Activated CD4-positive, alpha-beta T cell treated with anti-CD3 and anti-CD28 coated beads, Interleukin-2, amount 10 ng/mL, durations not matched to agents 24 days and 14 days (primary cell): Measurements from ENCODE around the gene TRDN. TPM values are rescaled to one million over a fixed set of nuclear protein-coding genes. Genes with fewer than 3 reads are reported as not detected.
"Not testable (repeated sequence)": the region's sequence is repeated elsewhere in the genome, so short reads cannot be mapped to it uniquely, and the experiment has no call there.

Experiments
- DNase-seq: peaks from one replicate; pipeline ENCODE4 v3.0.0; 2022
- H3K27ac Mint-ChIP-seq: one replicate; pipeline ENCODE4 v1.8.0; 2022; ENCODE audit warnings: mild to moderate bottlenecking, mixed read lengths
- H3K27me3 Mint-ChIP-seq: one replicate; pipeline ENCODE4 v1.8.0; 2022; ENCODE audit warnings: mixed read lengths
- H3K36me3 Mint-ChIP-seq: one replicate; pipeline ENCODE4 v1.8.0; 2022; ENCODE audit warnings: low read depth, mild to moderate bottlenecking, mixed read lengths
- H3K4me1 Mint-ChIP-seq: one replicate; pipeline ENCODE4 v1.8.0; 2021; ENCODE audit warnings: mixed read lengths
- H3K4me3 Mint-ChIP-seq: one replicate; pipeline ENCODE4 v1.8.0; 2022; ENCODE audit warnings: mild to moderate bottlenecking, moderate library complexity, mixed read lengths
- H3K9me3 Mint-ChIP-seq: one replicate; pipeline ENCODE4 v1.8.0; 2021; ENCODE audit warnings: mixed read lengths
- intact Hi-C: fragments of 100-400 bp; cut with micrococcal nuclease; formaldehyde crosslinking; loops from one replicate; pipeline ENCODE4 v1.15.1; 2023
- total RNA-seq: library from RNA; stranded (reverse); gene quantifications from 2 replicates; pipeline ENCODE4 v1.2.3, GENCODE V29; 2022

TRDN gene
- total RNA-seq, 1 donor from 2014 or later, result not detected

DNA sequence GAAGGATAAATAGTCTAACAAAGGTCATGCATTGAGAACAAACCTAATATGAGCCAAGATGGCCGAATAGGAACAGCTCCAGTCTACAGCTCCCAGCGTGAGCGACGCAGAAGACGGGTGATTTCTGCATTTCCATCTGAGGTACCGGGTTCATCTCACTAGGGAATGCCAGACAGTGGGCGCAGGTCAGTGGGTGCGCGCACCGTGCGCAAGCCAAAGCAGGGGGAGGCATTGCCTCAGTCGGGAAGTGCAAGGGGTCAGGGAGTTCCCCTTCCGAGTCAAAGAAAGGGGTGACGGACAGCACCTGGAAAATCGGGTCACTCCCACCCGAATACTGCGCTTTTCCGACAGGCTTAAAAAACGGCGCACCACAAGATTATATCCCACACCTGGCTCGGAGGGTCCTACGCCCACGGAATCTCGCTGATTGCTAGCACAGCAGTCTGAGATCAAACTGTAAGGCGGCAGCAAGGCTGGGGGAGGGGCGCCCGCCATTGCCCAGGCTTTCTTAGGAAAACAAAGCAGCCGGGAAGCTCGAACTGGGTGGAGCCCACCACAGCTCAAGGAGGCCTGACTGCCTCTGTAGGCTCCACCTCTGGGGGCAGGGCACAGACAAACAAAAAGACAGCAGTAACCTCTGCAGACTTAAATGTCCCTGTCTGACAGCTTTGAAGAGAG lies 164.6 kb downstream of the TRDN start:
- H3K36me3 Mint-ChIP-seq, intact Hi-C loops, DNase-seq, H3K4me3 Mint-ChIP-seq, H3K9me3 Mint-ChIP-seq, H3K27ac Mint-ChIP-seq, H3K27me3 Mint-ChIP-seq, H3K4me1 Mint-ChIP-seq: not testable (repeated sequence)

- H3K27ac Mint-ChIP-seq, result no peak overlapping the region
- H3K9me3 Mint-ChIP-seq, result peaks cover 3% of the 10 kb centered on the region
- H3K27me3 Mint-ChIP-seq, result no peaks in the 10 kb centered on the region
- DNase-seq, result no peak
- no peaks in the 10 kb centered on the region for H3K4me1 Mint-ChIP-seq
- H3K4me3 Mint-ChIP-seq, result no peak overlapping the region
- intact Hi-C loops, result no loop called here
- H3K36me3 Mint-ChIP-seq, result no peaks in the 10 kb centered on the region
Observed at GRCh38 chr6:123467392-123467791, 169.4 kb downstream of the TRDN start.

DNA sequence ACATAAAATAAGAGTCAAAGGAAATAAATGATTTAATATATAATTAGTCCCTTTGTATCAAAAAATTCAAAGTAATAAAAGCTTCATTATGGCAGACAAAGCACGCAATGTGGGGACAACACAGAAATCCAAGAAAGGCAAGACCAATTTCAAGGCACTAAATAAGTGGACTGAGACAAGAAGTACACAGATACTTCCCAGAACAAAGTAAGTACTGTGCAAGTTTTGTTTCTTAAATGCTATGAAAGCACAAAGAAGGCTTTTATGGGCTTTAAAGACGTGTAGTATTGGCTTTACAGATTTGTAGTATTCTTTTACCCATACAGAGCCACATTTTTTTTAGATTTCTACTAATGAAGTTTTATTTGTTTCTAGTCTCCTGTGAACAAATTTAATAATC lies 174.6 kb downstream of the TRDN start:
- Mint-ChIP-seq H3K4me1 (no peaks in the 10 kb centered on the region), H3K9me3 (no peaks in the 10 kb centered on the region), H3K4me3 (no peak overlapping the region), H3K36me3 (no peaks in the 10 kb centered on the region), H3K27ac (no peak overlapping the region), H3K27me3 (no peaks in the 10 kb centered on the region)
- no peak for DNase-seq
- intact Hi-C loops, result no loop called here

DNA sequence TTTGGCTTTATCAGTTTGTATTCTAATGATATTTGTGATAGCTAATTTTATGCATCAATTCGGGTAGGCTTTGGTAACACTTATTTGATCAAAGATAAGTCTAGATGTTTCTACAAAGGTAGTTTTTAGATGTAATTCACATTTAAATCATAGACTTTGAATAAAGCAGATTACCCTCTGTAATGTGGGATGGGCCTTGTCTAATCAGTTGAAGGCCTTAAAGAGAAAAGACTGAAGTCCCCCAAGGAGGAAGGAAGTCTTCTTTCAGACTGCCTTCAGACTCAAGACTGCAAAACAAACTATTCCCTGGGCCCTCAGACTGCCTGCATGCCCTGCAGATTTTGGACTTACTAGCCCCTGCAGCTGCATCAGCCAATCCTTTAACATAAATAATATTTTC lies 178.5 kb downstream of the TRDN start:
- intact Hi-C loops, result no loop called here
- no peak for DNase-seq
- H3K27ac Mint-ChIP-seq, result no peak overlapping the region
- H3K4me3 Mint-ChIP-seq, result no peak overlapping the region
- H3K9me3 Mint-ChIP-seq, result no peaks in the 10 kb centered on the region
- H3K36me3 Mint-ChIP-seq, result no peaks in the 10 kb centered on the region
- no peaks in the 10 kb centered on the region for H3K4me1 Mint-ChIP-seq
- H3K27me3 Mint-ChIP-seq, result no peaks in the 10 kb centered on the region

GRCh38 chr6:123456836-123457235 lies 179.9 kb downstream of the TRDN start:
- Mint-ChIP-seq H3K4me1 (no peaks in the 10 kb centered on the region), H3K27me3 (no peaks in the 10 kb centered on the region), H3K9me3 (no peaks in the 10 kb centered on the region), H3K27ac (no peak overlapping the region), H3K36me3 (no peaks in the 10 kb centered on the region), H3K4me3 (no peak overlapping the region)
- no peak for DNase-seq
- intact Hi-C loops, result no loop called here

GRCh38 chr6:123454448-123454847 lies 182.3 kb downstream of the TRDN start:
- Mint-ChIP-seq H3K4me1 (no peaks in the 10 kb centered on the region), H3K4me3 (no peak overlapping the region), H3K9me3 (no peaks in the 10 kb centered on the region)

DNA sequence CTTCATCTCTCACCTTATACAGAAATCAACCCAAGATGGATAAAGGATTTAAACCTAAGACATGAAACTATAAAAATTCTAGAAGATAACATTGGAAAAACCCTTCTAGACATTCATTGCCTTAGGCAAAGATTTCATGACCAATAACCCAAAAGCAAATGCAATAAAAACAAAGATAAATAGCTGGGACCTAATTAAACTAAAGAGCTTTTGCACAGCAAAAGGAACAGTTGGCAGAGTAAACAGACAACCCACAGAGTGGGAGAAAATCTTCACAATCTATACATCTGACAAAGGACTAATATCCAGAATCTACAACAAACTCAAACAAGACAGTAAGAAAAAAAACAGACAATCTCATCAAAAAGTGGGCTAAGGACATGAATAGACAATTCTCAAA lies 183.7 kb downstream of the TRDN start:
- intact Hi-C loops, result not testable (repeated sequence)

More at GRCh38 chr6:123454448-123454847, 182.3 kb downstream of the TRDN start:
- Mint-ChIP-seq H3K36me3 (no peaks in the 10 kb centered on the region), H3K27me3 (no peaks in the 10 kb centered on the region), H3K27ac (no peak overlapping the region)
- intact Hi-C loops, result no loop called here
- DNase-seq, result no peak

GRCh38 chr6:123448306-123448884 lies 188.4 kb downstream of the TRDN start:
- Mint-ChIP-seq H3K27me3 (no peaks in the 10 kb centered on the region), H3K36me3 (no peaks in the 10 kb centered on the region), H3K27ac (no peak overlapping the region), H3K9me3 (no peaks in the 10 kb centered on the region), H3K4me3 (no peak overlapping the region), H3K4me1 (no peaks in the 10 kb centered on the region)
- DNase-seq, result no peak
- intact Hi-C loops, result no loop called here

More for the DNA sequence above, 183.7 kb downstream of the TRDN start:
- not testable (repeated sequence) for H3K27me3 Mint-ChIP-seq, H3K4me3 Mint-ChIP-seq, H3K27ac Mint-ChIP-seq, H3K9me3 Mint-ChIP-seq, H3K36me3 Mint-ChIP-seq, DNase-seq, H3K4me1 Mint-ChIP-seq

GRCh38 chr6:123447315-123447937 lies 189.3 kb downstream of the TRDN start:
- Mint-ChIP-seq H3K4me3 (no peak overlapping the region), H3K36me3 (no peaks in the 10 kb centered on the region), H3K27ac (no peak overlapping the region), H3K4me1 (no peaks in the 10 kb centered on the region), H3K27me3 (no peaks in the 10 kb centered on the region), H3K9me3 (no peaks in the 10 kb centered on the region)
- intact Hi-C loops, result no loop called here
- DNase-seq, result no peak

- no peak for DNase-seq
- Mint-ChIP-seq H3K4me3 (no peak overlapping the region), H3K36me3 (no peaks in the 10 kb centered on the region), H3K27me3 (no peaks in the 10 kb centered on the region), H3K9me3 (no peaks in the 10 kb centered on the region), H3K27ac (no peak overlapping the region), H3K4me1 (no peaks in the 10 kb centered on the region)
- intact Hi-C loops, result no loop called here
Observed at GRCh38 chr6:123439371-123439770, 197.4 kb downstream of the TRDN start.

GRCh38 chr6:123434186-123434585 lies 202.6 kb downstream of the TRDN start:
- no peaks in the 10 kb centered on the region for H3K27me3 Mint-ChIP-seq
- no peak overlapping the region for H3K4me3 Mint-ChIP-seq
- DNase-seq, result no peak
- H3K27ac Mint-ChIP-seq, result no peak overlapping the region
- no peaks in the 10 kb centered on the region for H3K36me3 Mint-ChIP-seq
- intact Hi-C loops, result no loop called here
- H3K4me1 Mint-ChIP-seq, result no peaks in the 10 kb centered on the region
- no peaks in the 10 kb centered on the region for H3K9me3 Mint-ChIP-seq

DNA sequence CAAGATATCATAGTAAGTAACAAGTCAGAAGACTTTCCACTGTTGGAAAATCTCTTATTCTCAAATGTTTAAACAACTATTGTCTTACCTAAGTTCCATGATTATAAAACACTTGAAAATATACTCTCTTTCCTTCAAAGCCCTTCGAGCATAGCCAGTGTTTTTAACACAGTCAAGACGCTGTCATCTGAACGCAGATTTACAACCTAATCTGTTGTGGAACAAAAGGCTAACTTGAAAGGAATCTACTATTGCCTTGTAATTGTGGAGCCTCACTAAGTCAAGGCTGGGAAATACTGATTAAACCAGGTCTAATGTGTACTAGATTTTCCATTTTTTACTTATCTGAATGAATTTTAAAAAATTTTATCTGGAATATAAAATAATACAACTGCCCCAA lies 205.8 kb downstream of the TRDN start:
- H3K36me3 Mint-ChIP-seq, result no peaks in the 10 kb centered on the region
- DNase-seq, result no peak
- no peak overlapping the region for H3K27ac Mint-ChIP-seq
- H3K9me3 Mint-ChIP-seq, result no peaks in the 10 kb centered on the region
- no peak overlapping the region for H3K4me3 Mint-ChIP-seq
- intact Hi-C loops, result no loop called here
- no peaks in the 10 kb centered on the region for H3K4me1 Mint-ChIP-seq
- no peaks in the 10 kb centered on the region for H3K27me3 Mint-ChIP-seq

DNA sequence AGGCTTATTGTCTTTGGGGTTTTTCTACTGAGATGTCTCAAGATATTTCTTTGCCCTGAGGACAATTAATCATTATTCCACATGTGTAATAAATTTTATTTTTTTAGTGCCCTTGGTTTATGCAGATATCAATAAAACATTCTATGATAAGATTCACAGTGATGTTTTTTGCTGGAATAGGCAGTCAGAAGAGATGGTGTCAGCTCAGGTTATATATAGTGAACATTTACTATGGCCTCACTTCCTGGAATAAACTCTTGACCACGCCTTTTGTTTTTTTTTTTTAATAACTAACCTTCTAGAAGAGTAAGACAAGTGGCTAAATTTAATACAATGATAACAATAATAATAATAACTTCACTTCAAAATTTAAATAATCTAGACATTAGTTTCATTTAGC lies 209.7 kb downstream of the TRDN start:
- intact Hi-C loops, result no loop called here
- Mint-ChIP-seq H3K27ac (no peak overlapping the region), H3K4me1 (no peaks in the 10 kb centered on the region), H3K9me3 (no peaks in the 10 kb centered on the region), H3K4me3 (no peak overlapping the region), H3K36me3 (no peaks in the 10 kb centered on the region), H3K27me3 (no peaks in the 10 kb centered on the region)
- DNase-seq, result no peak

DNA sequence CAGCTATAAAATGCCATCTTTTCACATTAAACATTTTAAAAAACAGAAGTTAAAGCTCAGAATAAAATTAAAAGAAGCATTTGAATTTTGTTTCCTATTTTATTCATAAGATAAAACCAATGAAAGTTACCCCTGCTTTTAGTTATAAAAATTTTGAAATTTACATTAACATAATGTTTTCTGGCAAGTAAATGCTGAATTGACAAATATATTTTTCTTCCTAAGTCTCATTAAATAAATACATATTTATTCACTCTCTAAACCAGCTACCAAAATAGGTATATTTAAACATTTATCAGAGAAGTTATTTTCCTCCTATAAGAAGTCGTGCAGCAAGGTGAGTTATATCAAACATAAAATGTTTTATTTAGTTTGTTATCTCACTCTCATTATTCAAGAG lies 213.6 kb downstream of the TRDN start:
- Mint-ChIP-seq H3K27me3 (no peaks in the 10 kb centered on the region), H3K36me3 (no peaks in the 10 kb centered on the region), H3K4me1 (no peaks in the 10 kb centered on the region), H3K4me3 (no peak overlapping the region), H3K27ac (no peak overlapping the region), H3K9me3 (no peaks in the 10 kb centered on the region)
- intact Hi-C loops, result no loop called here
- no peak for DNase-seq
